Lower leg skin (tissue), 4 donors: Measurements from ENCODE around the gene CD93. TPM values are rescaled to one million over a fixed set of nuclear protein-coding genes. Genes with fewer than 3 reads are reported as not detected.

Experiments
- DNase-seq, 2 donors: peaks; one replicate each; pipeline ENCODE4 v3.0.0-alpha.2; 2019; ENCODE audit warnings: low spot score in 2 of 2
- H3K4me3 ChIP-seq: fragments of 200-600 bp; sonication (generic); 2 replicates; pipeline ENCODE4 v1.5.1; 2017; ENCODE audit warnings: mild to moderate bottlenecking, low read depth; ENCODE audit not compliant: poor library complexity, severe bottlenecking
- CTCF ChIP-seq, 3 donors: fragments of 450-650 bp; IDR thresholded peaks; one replicate each; pipeline ENCODE4 v1.5.1; 2016; ENCODE audit warnings: antibody characterized with exemption in 3 of 3, mild to moderate bottlenecking in 3 of 3, moderate library complexity in 2 of 3
- POLR2A ChIP-seq, 2 donors: fragments of 450-650 bp; IDR thresholded peaks; one replicate each; pipeline ENCODE4 v1.6.1; 2016 to 2017; ENCODE audit warnings: antibody characterized with exemption in 2 of 2, mild to moderate bottlenecking in 1 of 2, moderate library complexity in 1 of 2
- WGBS, 2 donors: methylation state at CpG; one replicate each; pipeline ENCODE4 v1.1.5; 2018; 5-methylcytosine and 5-hydroxymethylcytosine counted together
- intact Hi-C: fragments of 100-400 bp; cut with DNase I; formaldehyde crosslinking; loops from one replicate; pipeline ENCODE4 v1.15.0; 2023; ENCODE audit warnings: low total_unique reads
- total RNA-seq, 4 donors: library from RNA; depleted of rRNA; stranded (reverse); fragments of >200 nt; gene quantifications; one replicate each; pipeline ENCODE4 v1.1.0, GENCODE V29; 2016

The CD93 gene
- total RNA-seq, 4 donors from 2014 or later = 12.6 to 44.3 (median 18.2) TPM

GRCh38 chr20:23114018-23114417, 27.9 kb upstream of the CD93 start:
- DNase-seq = no peak
- H3K4me3 ChIP-seq = no peak overlapping the region
- no peak for TF ChIP-seq POLR2A (IDR thresholded peaks at IDR 0.05)
- no peak for TF ChIP-seq CTCF (IDR thresholded peaks at IDR 0.05)
- 77 to 82% methylated on average over 2 of the region's 2 CpGs for WGBS, 2 donors
- intact Hi-C loops = no loop called here

GRCh38 chr20:23112595-23112994, 26.5 kb upstream of the CD93 start:
- no peak overlapping the region for H3K4me3 ChIP-seq
- intact Hi-C loops = no loop called here
- DNase-seq = no peak
- TF ChIP-seq CTCF (IDR thresholded peaks at IDR 0.05) (no peak), POLR2A (IDR thresholded peaks at IDR 0.05) (no peak)
- 75% methylated on average over 1 of the region's 1 CpG; no CpG with 5 or more reads in 1 of the 2 donors for WGBS, 2 donors

GRCh38 chr20:23111944-23112342, 25.8 kb upstream of the CD93 start:
- H3K4me3 ChIP-seq = no peak overlapping the region
- intact Hi-C loops = no loop called here
- TF ChIP-seq POLR2A (IDR thresholded peaks at IDR 0.05) (no peak), CTCF (IDR thresholded peaks at IDR 0.05) (no peak)
- no peak for DNase-seq
- WGBS, 2 donors = 83 to 88% methylated on average over 9 of the region's 9 CpGs

- no peak for TF ChIP-seq CTCF (IDR thresholded peaks at IDR 0.05)
- TF ChIP-seq POLR2A (IDR thresholded peaks at IDR 0.05) = no peak
- 93 to 94% methylated on average over 15 to 16 of the region's 16 CpGs for WGBS, 2 donors
- H3K4me3 ChIP-seq = no peak overlapping the region
- intact Hi-C loops = no loop called here
- no peak for DNase-seq
These were observed 25.3 kb upstream of the CD93 start for GRCh38 chr20:23111307-23111943.

- 84 to 89% methylated on average over 3 of the region's 3 CpGs for WGBS, 2 donors
- H3K4me3 ChIP-seq = no peak overlapping the region
- TF ChIP-seq POLR2A (IDR thresholded peaks at IDR 0.05) (no peak), CTCF (IDR thresholded peaks at IDR 0.05) (no peak)
- no peak for DNase-seq
- intact Hi-C loops = no loop called here
These were observed 22.7 kb upstream of the CD93 start for GRCh38 chr20:23108871-23109270.

- 65 to 66% methylated on average over 3 of the region's 3 CpGs for WGBS, 2 donors
- intact Hi-C loops = no loop called here
- no peak for DNase-seq
- no peak overlapping the region for H3K4me3 ChIP-seq
- TF ChIP-seq CTCF (IDR thresholded peaks at IDR 0.05) = no peak
These were observed 21.3 kb upstream of the CD93 start for GRCh38 chr20:23107466-23107865.
